Epithelial cell of esophagus (primary cell): ENCODE results near the gene CD72.
"Not testable (repeated sequence)": the region's sequence is repeated elsewhere in the genome, so short reads cannot be mapped to it uniquely, and the experiment has no call there.

ENCODE experiments used
- DNase-seq: peaks from one replicate; pipeline ENCODE4 v3.0.0; 2010; ENCODE audit warnings: low read depth
- H3K4me3 ChIP-seq: 2 replicates; pipeline ENCODE4 v1.5.1; 2011; ENCODE audit warnings: mild to moderate bottlenecking, low read length, control low read depth
- CTCF ChIP-seq: IDR thresholded peaks from 2 replicates; pipeline ENCODE4 v1.5.1; 2011; ENCODE audit warnings: low read depth, mild to moderate bottlenecking, low read length, control low read depth, inconsistent platforms; ENCODE audit not compliant: insufficient read depth; ENCODE audit errors: missing control alignments

The CD72 gene

GRCh38 chr9:35604578-35605350 lies 13.4 kb downstream of the CD72 start, which contains the start of gene TESK1:
TSS of gene TESK1 (plus strand) at chr9:35605262. CDS start at chr9:35605620, 358 bp downstream.
- peak within 1 kb of the TSS; percentile 82 for H3K4me3 ChIP-seq
- no peak for TF ChIP-seq CTCF
- peak; percentile 83 for DNase-seq

GRCh38 chr9:35603986-35604577 lies 14.1 kb downstream of the CD72 start:
- peak; percentile 100 for DNase-seq
- TF ChIP-seq CTCF = peak; percentile 84
- peak overlapping the region; percentile 82 for H3K4me3 ChIP-seq

- peak; percentile 61 for DNase-seq
These were observed 14.7 kb downstream of the CD72 start for GRCh38 chr9:35603506-35603985.

GRCh38 chr9:35599763-35600604 lies 18.2 kb downstream of the CD72 start:
- no peak for TF ChIP-seq CTCF
- DNase-seq = no peak
- no peak overlapping the region for H3K4me3 ChIP-seq

More at GRCh38 chr9:35603506-35603985, 14.7 kb downstream of the CD72 start:
- no peak for TF ChIP-seq CTCF
- peak overlapping the region; percentile 82 for H3K4me3 ChIP-seq

- H3K4me3 ChIP-seq = no peak overlapping the region
- TF ChIP-seq CTCF = no peak
- no peak for DNase-seq
These were observed 19.2 kb downstream of the CD72 start for GRCh38 chr9:35598866-35599590.

- not testable (repeated sequence) for DNase-seq, H3K4me3 ChIP-seq
These were observed 21.3 kb downstream of the CD72 start for GRCh38 chr9:35596907-35597306.
